ENCODE data around the gene MUC5B. TPM values are rescaled to one million over a fixed set of nuclear protein-coding genes. Genes with fewer than 3 reads are reported as not detected.

The MUC5B gene
- total and polyA plus RNA-seq, 2 of the 13 experiments (the other 11 are each of a cell fraction or from before 2014, with no cell fraction given), result 0.01 TPM; not detected in 1

- TF ChIP-seq FOXP1 (IDR thresholded peaks at IDR 0.05) (no peak), FOXP1 (CRISPR knock-in tag; IDR thresholded peaks at IDR 0.05) (no peak), ZNF382 (CRISPR knock-in tag; IDR thresholded peaks at IDR 0.05; ENCODE audit: borderline replicate concordance) (no peak), ZNF550 (CRISPR knock-in tag; IDR thresholded peaks at IDR 0.05; ENCODE audit: borderline replicate concordance) (no peak), HOXA7 (CRISPR knock-in tag; IDR thresholded peaks at IDR 0.05) (no peak), ZNF598 (CRISPR knock-in tag; IDR thresholded peaks at IDR 0.05; ENCODE audit: borderline replicate concordance) (no peak), SNAI1 (CRISPR knock-in tag; IDR thresholded peaks at IDR 0.05; ENCODE audit: borderline replicate concordance) (no peak), JUNB (CRISPR knock-in tag; IDR thresholded peaks at IDR 0.05; ENCODE audit: borderline replicate concordance) (no peak), CC2D1A (CRISPR knock-in tag; IDR thresholded peaks at IDR 0.05) (no peak), KLF6 (CRISPR knock-in tag; IDR thresholded peaks at IDR 0.05) (0 out of 2 replicates have a peak, but pooled peaks have one; percentile 58), ZFP36L1 (CRISPR knock-in tag; IDR thresholded peaks at IDR 0.05) (peak; percentile 76), MAZ (IDR thresholded peaks at IDR 0.05; ENCODE audit: borderline replicate concordance, low read depth, low read length) (no peak), MAZ (CRISPR knock-in tag; IDR thresholded peaks at IDR 0.05; ENCODE audit: low read depth) (no peak), KLF11 (CRISPR knock-in tag; IDR thresholded peaks at IDR 0.05) (no peak), EEA1 (CRISPR knock-in tag; IDR thresholded peaks at IDR 0.05; ENCODE audit: borderline replicate concordance) (no peak), MNT (IDR thresholded peaks at IDR 0.05) (no peak), ZFP36L2 (CRISPR knock-in tag; IDR thresholded peaks at IDR 0.05) (no peak), ZNF572 (CRISPR knock-in tag; IDR thresholded peaks at IDR 0.05) (no peak), NFYC (CRISPR knock-in tag; IDR thresholded peaks at IDR 0.05) (no peak), PRDM15 (CRISPR knock-in tag; IDR thresholded peaks at IDR 0.05) (peak; percentile 52; the same call in 1 of the 2 replicates), GMEB2 (CRISPR knock-in tag; IDR thresholded peaks at IDR 0.05; ENCODE audit: low read depth) (no peak), ZNF749 (CRISPR knock-in tag; IDR thresholded peaks at IDR 0.05; ENCODE audit: borderline replicate concordance) (no peak)
- TF ChIP-seq, protein P1, sequence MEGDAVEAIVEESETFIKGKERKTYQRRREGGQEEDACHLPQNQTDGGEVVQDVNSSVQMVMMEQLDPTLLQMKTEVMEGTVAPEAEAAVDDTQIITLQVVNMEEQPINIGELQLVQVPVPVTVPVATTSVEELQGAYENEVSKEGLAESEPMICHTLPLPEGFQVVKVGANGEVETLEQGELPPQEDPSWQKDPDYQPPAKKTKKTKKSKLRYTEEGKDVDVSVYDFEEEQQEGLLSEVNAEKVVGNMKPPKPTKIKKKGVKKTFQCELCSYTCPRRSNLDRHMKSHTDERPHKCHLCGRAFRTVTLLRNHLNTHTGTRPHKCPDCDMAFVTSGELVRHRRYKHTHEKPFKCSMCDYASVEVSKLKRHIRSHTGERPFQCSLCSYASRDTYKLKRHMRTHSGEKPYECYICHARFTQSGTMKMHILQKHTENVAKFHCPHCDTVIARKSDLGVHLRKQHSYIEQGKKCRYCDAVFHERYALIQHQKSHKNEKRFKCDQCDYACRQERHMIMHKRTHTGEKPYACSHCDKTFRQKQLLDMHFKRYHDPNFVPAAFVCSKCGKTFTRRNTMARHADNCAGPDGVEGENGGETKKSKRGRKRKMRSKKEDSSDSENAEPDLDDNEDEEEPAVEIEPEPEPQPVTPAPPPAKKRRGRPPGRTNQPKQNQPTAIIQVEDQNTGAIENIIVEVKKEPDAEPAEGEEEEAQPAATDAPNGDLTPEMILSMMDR (CRISPR knock-in tag; IDR thresholded peaks at IDR 0.05), result peak; percentile 25; the same call in 1 of the 2 replicates
Observed at GRCh38 chr11:1298695-1299492, 76.0 kb downstream of the MUC5B start (continued).

Data from HepG2 (cell line).